Measurements from ENCODE around the gene LEMD2. TPM values are rescaled to one million over a fixed set of nuclear protein-coding genes. Genes with fewer than 3 reads are reported as not detected.

The LEMD2 gene
- total RNA-seq, 1 donor from 2014 or later: 20.2 TPM

GRCh38 chr6:33820243-33820642 is 31.3 kb upstream of the LEMD2 start:
- no peak for DNase-seq (ENCODE audit: low spot score)
- no peak for ATAC-seq

GRCh38 chr6:33819021-33819420 is 30.1 kb upstream of the LEMD2 start:
- DNase-seq (ENCODE audit: low spot score) (no peak), ATAC-seq (no peak)

GRCh38 chr6:33818293-33818692 is 29.4 kb upstream of the LEMD2 start:
- no peak for ATAC-seq
- no peak for DNase-seq (ENCODE audit: low spot score)

GRCh38 chr6:33817489-33817888 is 28.6 kb upstream of the LEMD2 start:
- ATAC-seq (peak; percentile 51), DNase-seq (ENCODE audit: low spot score) (no peak)

GRCh38 chr6:33816911-33817310 is 28.0 kb upstream of the LEMD2 start:
- DNase-seq (ENCODE audit: low spot score): no peak
- ATAC-seq: no peak

- ATAC-seq (peak; percentile 31), DNase-seq (ENCODE audit: low spot score) (no peak)
Measured at GRCh38 chr6:33815854-33816253, 26.9 kb upstream of the LEMD2 start.

GRCh38 chr6:33813990-33814985 is 25.4 kb upstream of the LEMD2 start:
- ATAC-seq: no peak

GRCh38 chr6:33813246-33813904 is 24.4 kb upstream of the LEMD2 start:
- DNase-seq (ENCODE audit: low spot score) (no peak), ATAC-seq (no peak)

More at GRCh38 chr6:33813990-33814985, 25.4 kb upstream of the LEMD2 start:
- no peak for DNase-seq (ENCODE audit: low spot score)

GRCh38 chr6:33812669-33813068 is 23.7 kb upstream of the LEMD2 start:
- peak; percentile 79 for ATAC-seq
- no peak for DNase-seq (ENCODE audit: low spot score)

- ATAC-seq: no peak
- DNase-seq (ENCODE audit: low spot score): no peak
Measured at GRCh38 chr6:33809594-33809993, 20.7 kb upstream of the LEMD2 start.

- no peak for ATAC-seq
Measured at GRCh38 chr6:33808641-33809180, 19.8 kb upstream of the LEMD2 start.

GRCh38 chr6:33807606-33808005 is 18.7 kb upstream of the LEMD2 start:
- DNase-seq (ENCODE audit: low spot score): no peak
- no peak for ATAC-seq

More at GRCh38 chr6:33808641-33809180, 19.8 kb upstream of the LEMD2 start:
- DNase-seq (ENCODE audit: low spot score): no peak

GRCh38 chr6:33806841-33807240 is 17.9 kb upstream of the LEMD2 start:
- DNase-seq (ENCODE audit: low spot score) (no peak), ATAC-seq (no peak)

GRCh38 chr6:33803571-33804053 is 14.7 kb upstream of the LEMD2 start, which contains the start of gene MLN:
Gene MLN, minus strand, starts transcription at chr6:33804003. Its CDS starts 2,840 bp downstream, at chr6:33801163.
- no peak for DNase-seq (ENCODE audit: low spot score)
- ATAC-seq: no peak

GRCh38 chr6:33802186-33802958 is 13.4 kb upstream of the LEMD2 start:
- DNase-seq (ENCODE audit: low spot score) (no peak), ATAC-seq (no peak)

- no peak for DNase-seq (ENCODE audit: low spot score)
- no peak for ATAC-seq
Measured at GRCh38 chr6:33801611-33802010, 12.7 kb upstream of the LEMD2 start.

GRCh38 chr6:33800248-33800969 is 11.5 kb upstream of the LEMD2 start:
- no peak for DNase-seq (ENCODE audit: low spot score)
- ATAC-seq: no peak

GRCh38 chr6:33799454-33800113 is 10.7 kb upstream of the LEMD2 start:
- ATAC-seq: no peak
- DNase-seq (ENCODE audit: low spot score): no peak

GRCh38 chr6:33798343-33798848 is 9.5 kb upstream of the LEMD2 start:
- ATAC-seq: no peak
- DNase-seq (ENCODE audit: low spot score): no peak

All from left lobe of liver (tissue), 2 donors.